Right kidney (tissue), 1 donor: ENCODE measurements around the gene PTPN22.

Experiments
- DNase-seq: peaks from one replicate; pipeline ENCODE4 v3.0.0-alpha.2; 2016

PTPN22 gene

GRCh38 chr1:113800487-113800886, 71.0 kb downstream of the PTPN22 start:
- no peak for DNase-seq

- DNase-seq, result no peak
These were observed 74.0 kb downstream of the PTPN22 start for GRCh38 chr1:113797472-113797871.

GRCh38 chr1:113793878-113794834, 77.4 kb downstream of the PTPN22 start:
- DNase-seq, result no peak

GRCh38 chr1:113792986-113793385, 78.5 kb downstream of the PTPN22 start:
- DNase-seq, result no peak

- no peak for DNase-seq
These were observed 79.0 kb downstream of the PTPN22 start for GRCh38 chr1:113792471-113792870.

GRCh38 chr1:113788802-113789201, 82.7 kb downstream of the PTPN22 start:
- DNase-seq, result no peak

- DNase-seq, result no peak
These were observed 83.8 kb downstream of the PTPN22 start for GRCh38 chr1:113787663-113788062.

GRCh38 chr1:113786069-113786468, 85.4 kb downstream of the PTPN22 start:
- DNase-seq, result no peak

GRCh38 chr1:113784104-113784779, 87.3 kb downstream of the PTPN22 start:
- DNase-seq, result no peak

GRCh38 chr1:113783254-113784103, 88.0 kb downstream of the PTPN22 start:
- no peak for DNase-seq

- no peak for DNase-seq
These were observed 89.1 kb downstream of the PTPN22 start for GRCh38 chr1:113782406-113782805.

GRCh38 chr1:113780374-113781146, 91.0 kb downstream of the PTPN22 start:
- DNase-seq, result no peak

GRCh38 chr1:113779542-113779941, 92.0 kb downstream of the PTPN22 start:
- no peak for DNase-seq

GRCh38 chr1:113777561-113777960, 94.0 kb downstream of the PTPN22 start:
- DNase-seq, result no peak

- DNase-seq, result no peak
These were observed 101.5 kb downstream of the PTPN22 start for GRCh38 chr1:113770031-113770430.

- DNase-seq, result no peak
These were observed 101.9 kb downstream of the PTPN22 start for GRCh38 chr1:113769601-113769970.

GRCh38 chr1:113768916-113769600, 102.5 kb downstream of the PTPN22 start:
- no peak for DNase-seq

- no peak for DNase-seq
These were observed 105.9 kb downstream of the PTPN22 start for GRCh38 chr1:113765306-113766230.
